GM23338 (cell line): Measurements from ENCODE around the gene DCAF11. TPM values are rescaled to one million over a fixed set of nuclear protein-coding genes. Genes with fewer than 3 reads are reported as not detected.
A peak's percentile ranks its signal among the peaks of the same experiment; 100 is the strongest.

Experiments used
- ATAC-seq: fragments of 200-7000 bp; cut with Tn5 transposase; 3 replicates; pipeline ENCODE4 v1.9.1; 2020
- DNase-seq: peaks from one replicate; pipeline ENCODE4 v3.0.0-alpha.2; 2015; ENCODE audit warnings: low spot score
- H2AFZ ChIP-seq: fragments of 200-600 bp; sonication (generic); 2 replicates; pipeline ENCODE4 v1.8.0; 2016; ENCODE audit warnings: antibody characterized with exemption, mild to moderate bottlenecking, moderate library complexity
- H3F3A ChIP-seq: fragments of 200-600 bp; sonication (generic); replicated peaks from 2 replicates; pipeline ENCODE4 v1.8.0; 2017; ENCODE audit warnings: antibody characterized with exemption, mixed run types, low read depth
- H3K27ac ChIP-seq: fragments of 200-600 bp; sonication (generic); 2 replicates; pipeline ENCODE4 v1.6.1; 2016; ENCODE audit warnings: low read depth
- H3K27me3 ChIP-seq: fragments of 200-600 bp; sonication (generic); 2 replicates; pipeline ENCODE4 v1.8.0; 2016; ENCODE audit warnings: mild to moderate bottlenecking, mixed run types, moderate library complexity; ENCODE audit not compliant: insufficient read depth
- H3K36me3 ChIP-seq: fragments of 200-600 bp; sonication (generic); 2 replicates; pipeline ENCODE4 v1.8.0; 2016; ENCODE audit warnings: mild to moderate bottlenecking; ENCODE audit not compliant: insufficient read depth
- H3K4me1 ChIP-seq: fragments of 200-600 bp; sonication (generic); 2 replicates; pipeline ENCODE4 v1.8.0; 2016; ENCODE audit warnings: mild to moderate bottlenecking, moderate library complexity; ENCODE audit not compliant: insufficient read depth
- H3K4me2 ChIP-seq: fragments of 200-600 bp; sonication (generic); 2 replicates; pipeline ENCODE4 v1.7.1; 2017; ENCODE audit warnings: mixed run types
- H3K4me3 ChIP-seq: fragments of 200-600 bp; sonication (generic); 2 replicates; pipeline ENCODE4 v1.6.1; 2016; ENCODE audit warnings: mixed run types
- H3K79me2 ChIP-seq: fragments of 200-600 bp; sonication (generic); replicated peaks from 2 replicates; pipeline ENCODE4 v1.8.0; 2017; ENCODE audit warnings: mild to moderate bottlenecking; ENCODE audit not compliant: insufficient read depth
- H3K9me2 ChIP-seq: fragments of 200-600 bp; sonication (generic); 2 replicates; pipeline ENCODE4 v1.8.0; 2017; ENCODE audit not compliant: insufficient read depth
- H4K20me1 ChIP-seq: fragments of 200-600 bp; sonication (generic); replicated peaks from 2 replicates; pipeline ENCODE4 v1.8.0; 2017; ENCODE audit warnings: mild to moderate bottlenecking; ENCODE audit not compliant: insufficient read depth
- H3K27ac Mint-ChIP-seq: 2 replicates; pipeline ENCODE4 v1.8.0; 2020; ENCODE audit warnings: inconsistent platforms, mild to moderate bottlenecking, moderate library complexity, mixed read lengths
- H3K27me3 Mint-ChIP-seq: 3 replicates; pipeline ENCODE4 v1.8.0; 2022; ENCODE audit warnings: low read depth, mild to moderate bottlenecking, moderate library complexity, mixed read lengths, inconsistent platforms; ENCODE audit not compliant: insufficient read depth, poor library complexity
- H3K36me3 Mint-ChIP-seq: 3 replicates; pipeline ENCODE4 v1.8.0; 2021; ENCODE audit warnings: low read depth, mild to moderate bottlenecking, inconsistent platforms, moderate library complexity, mixed read lengths
- H3K4me1 Mint-ChIP-seq: 3 replicates; pipeline ENCODE4 v1.8.0; 2020; ENCODE audit warnings: mild to moderate bottlenecking, inconsistent platforms, mixed read lengths
- H3K4me3 Mint-ChIP-seq: 3 replicates; pipeline ENCODE4 v1.8.0; 2021; ENCODE audit warnings: moderate library complexity, mild to moderate bottlenecking, inconsistent platforms, mixed read lengths
- H3K9me3 Mint-ChIP-seq: 3 replicates; pipeline ENCODE4 v1.8.0; 2020; ENCODE audit warnings: moderate library complexity, mild to moderate bottlenecking, inconsistent platforms, mixed read lengths
- CREB1 ChIP-seq: fragments of 250-450 bp; sonication (Bioruptor Pico); IDR thresholded peaks from 2 replicates; pipeline ENCODE4 v1.5.0; 2020; ENCODE audit warnings: low read depth, mild to moderate bottlenecking, moderate library complexity
- EZH2phosphoT487 ChIP-seq: fragments of 200-600 bp; sonication (generic); IDR thresholded peaks from one replicate; pipeline ENCODE4 v1.8.1; 2018; ENCODE audit warnings: antibody characterized with exemption; ENCODE audit not compliant: unreplicated experiment
- JUNB ChIP-seq: IDR thresholded peaks from one replicate; pipeline ENCODE4 v1.6.1; 2016; ENCODE audit warnings: antibody characterized with exemption; ENCODE audit not compliant: unreplicated experiment
- POLR2AphosphoS5 ChIP-seq: IDR thresholded peaks from 2 replicates; pipeline ENCODE4 v1.6.1; 2016; ENCODE audit warnings: antibody characterized with exemption, low read depth
- REST ChIP-seq: IDR thresholded peaks from one replicate; pipeline ENCODE4 v1.6.1; 2018; ENCODE audit warnings: antibody characterized with exemption; ENCODE audit not compliant: unreplicated experiment
- ZNF114 ChIP-seq: fragments of 250-450 bp; sonication (Bioruptor Pico); IDR thresholded peaks from 2 replicates; pipeline ENCODE4 v1.5.0; 2020; ENCODE audit warnings: mild to moderate bottlenecking, moderate library complexity
- polyA plus RNA-seq: library from polyadenylated mRNA; unstranded; fragments of >200 nt; fragmentation: Nextera tagmentation; extraction: Ambion mirVana; gene quantifications from 2 replicates; pipeline ENCODE4 v1.2.1, GENCODE V29; 2016
- total RNA-seq: library from RNA; depleted of rRNA; stranded (reverse); fragments of >200 nt; shearing (Covaris generic); gene quantifications from 2 replicates; pipeline ENCODE4 v1.2.3, GENCODE V29; 2014
- TF ChIP-seq, protein P1 (sequence below): fragments of 250-450 bp; sonication (Bioruptor Pico); IDR thresholded peaks from 2 replicates; pipeline ENCODE4 v1.5.0; 2020; ENCODE audit warnings: mild to moderate bottlenecking, moderate library complexity
- TF ChIP-seq, protein P2 (sequence below), 2 experiments: fragments of 200-600 bp in 1 of 2; sonication (generic) in 1 of 2; conservative IDR thresholded peaks; 2 replicates each; pipeline versions ENCODE4 v1.5.1 to v1.6.1; 2016 to 2017; ENCODE audit warnings: antibody characterized with exemption in 2 of 2, low read depth in 2 of 2, mild to moderate bottlenecking in 2 of 2, moderate library complexity in 1 of 2

Gene DCAF11
- total and polyA plus RNA-seq, 2 experiments from 2014 or later, result 18.6 to 93.2 TPM

GRCh38 chr14:24089890-24090289 is 24.7 kb upstream of the DCAF11 start (continued):
- TF ChIP-seq, protein P1, sequence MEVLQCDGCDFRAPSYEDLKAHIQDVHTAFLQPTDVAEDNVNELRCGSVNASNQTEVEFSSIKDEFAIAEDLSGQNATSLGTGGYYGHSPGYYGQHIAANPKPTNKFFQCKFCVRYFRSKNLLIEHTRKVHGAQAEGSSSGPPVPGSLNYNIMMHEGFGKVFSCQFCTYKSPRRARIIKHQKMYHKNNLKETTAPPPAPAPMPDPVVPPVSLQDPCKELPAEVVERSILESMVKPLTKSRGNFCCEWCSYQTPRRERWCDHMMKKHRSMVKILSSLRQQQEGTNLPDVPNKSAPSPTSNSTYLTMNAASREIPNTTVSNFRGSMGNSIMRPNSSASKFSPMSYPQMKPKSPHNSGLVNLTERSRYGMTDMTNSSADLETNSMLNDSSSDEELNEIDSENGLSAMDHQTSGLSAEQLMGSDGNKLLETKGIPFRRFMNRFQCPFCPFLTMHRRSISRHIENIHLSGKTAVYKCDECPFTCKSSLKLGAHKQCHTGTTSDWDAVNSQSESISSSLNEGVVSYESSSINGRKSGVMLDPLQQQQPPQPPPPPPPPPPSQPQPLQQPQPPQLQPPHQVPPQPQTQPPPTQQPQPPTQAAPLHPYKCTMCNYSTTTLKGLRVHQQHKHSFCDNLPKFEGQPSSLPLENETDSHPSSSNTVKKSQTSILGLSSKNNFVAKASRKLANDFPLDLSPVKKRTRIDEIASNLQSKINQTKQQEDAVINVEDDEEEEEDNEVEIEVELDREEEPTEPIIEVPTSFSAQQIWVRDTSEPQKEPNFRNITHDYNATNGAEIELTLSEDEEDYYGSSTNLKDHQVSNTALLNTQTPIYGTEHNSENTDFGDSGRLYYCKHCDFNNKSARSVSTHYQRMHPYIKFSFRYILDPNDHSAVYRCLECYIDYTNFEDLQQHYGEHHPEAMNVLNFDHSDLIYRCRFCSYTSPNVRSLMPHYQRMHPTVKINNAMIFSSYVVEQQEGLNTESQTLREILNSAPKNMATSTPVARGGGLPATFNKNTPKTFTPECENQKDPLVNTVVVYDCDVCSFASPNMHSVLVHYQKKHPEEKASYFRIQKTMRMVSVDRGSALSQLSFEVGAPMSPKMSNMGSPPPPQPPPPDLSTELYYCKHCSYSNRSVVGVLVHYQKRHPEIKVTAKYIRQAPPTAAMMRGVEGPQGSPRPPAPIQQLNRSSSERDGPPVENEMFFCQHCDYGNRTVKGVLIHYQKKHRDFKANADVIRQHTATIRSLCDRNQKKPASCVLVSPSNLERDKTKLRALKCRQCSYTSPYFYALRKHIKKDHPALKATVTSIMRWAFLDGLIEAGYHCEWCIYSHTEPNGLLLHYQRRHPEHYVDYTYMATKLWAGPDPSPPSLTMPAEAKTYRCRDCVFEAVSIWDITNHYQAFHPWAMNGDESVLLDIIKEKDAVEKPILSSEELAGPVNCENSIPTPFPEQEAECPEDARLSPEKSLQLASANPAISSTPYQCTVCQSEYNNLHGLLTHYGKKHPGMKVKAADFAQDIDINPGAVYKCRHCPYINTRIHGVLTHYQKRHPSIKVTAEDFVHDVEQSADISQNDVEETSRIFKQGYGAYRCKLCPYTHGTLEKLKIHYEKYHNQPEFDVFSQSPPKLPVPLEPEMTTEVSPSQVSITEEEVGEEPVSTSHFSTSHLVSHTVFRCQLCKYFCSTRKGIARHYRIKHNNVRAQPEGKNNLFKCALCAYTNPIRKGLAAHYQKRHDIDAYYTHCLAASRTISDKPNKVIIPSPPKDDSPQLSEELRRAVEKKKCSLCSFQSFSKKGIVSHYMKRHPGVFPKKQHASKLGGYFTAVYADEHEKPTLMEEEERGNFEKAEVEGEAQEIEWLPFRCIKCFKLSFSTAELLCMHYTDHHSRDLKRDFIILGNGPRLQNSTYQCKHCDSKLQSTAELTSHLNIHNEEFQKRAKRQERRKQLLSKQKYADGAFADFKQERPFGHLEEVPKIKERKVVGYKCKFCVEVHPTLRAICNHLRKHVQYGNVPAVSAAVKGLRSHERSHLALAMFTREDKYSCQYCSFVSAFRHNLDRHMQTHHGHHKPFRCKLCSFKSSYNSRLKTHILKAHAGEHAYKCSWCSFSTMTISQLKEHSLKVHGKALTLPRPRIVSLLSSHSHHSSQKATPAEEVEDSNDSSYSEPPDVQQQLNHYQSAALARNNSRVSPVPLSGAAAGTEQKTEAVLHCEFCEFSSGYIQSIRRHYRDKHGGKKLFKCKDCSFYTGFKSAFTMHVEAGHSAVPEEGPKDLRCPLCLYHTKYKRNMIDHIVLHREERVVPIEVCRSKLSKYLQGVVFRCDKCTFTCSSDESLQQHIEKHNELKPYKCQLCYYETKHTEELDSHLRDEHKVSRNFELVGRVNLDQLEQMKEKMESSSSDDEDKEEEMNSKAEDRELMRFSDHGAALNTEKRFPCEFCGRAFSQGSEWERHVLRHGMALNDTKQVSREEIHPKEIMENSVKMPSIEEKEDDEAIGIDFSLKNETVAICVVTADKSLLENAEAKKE, result no peak

DNA sequence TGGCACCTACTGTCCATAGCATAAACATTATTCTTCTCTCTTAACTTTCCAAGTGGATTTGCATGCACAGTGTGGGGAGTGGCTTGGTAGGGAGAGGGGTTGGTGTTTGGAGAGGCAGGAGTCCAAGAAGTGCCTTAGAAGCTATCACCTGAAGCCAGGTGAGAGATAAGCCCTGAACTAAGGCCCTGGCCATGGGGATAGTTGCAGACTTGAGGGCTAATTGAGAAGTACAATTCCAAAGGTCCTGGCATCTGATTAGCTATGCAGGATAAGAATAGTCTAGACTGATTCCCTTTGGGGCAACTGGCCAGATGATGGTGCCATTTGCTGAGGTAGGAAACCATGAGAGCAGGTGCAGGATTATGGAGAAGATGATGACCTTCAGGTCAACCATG is 22.5 kb upstream of the DCAF11 start:
- H3K9me2 ChIP-seq, result peaks cover 8% of the 10 kb centered on the region
- Mint-ChIP-seq H3K36me3 (peaks cover 31% of the 10 kb centered on the region), H3K27me3 (peaks cover 24% of the 10 kb centered on the region), H3K4me3 (no peak overlapping the region; the same call in 2 of the 3 replicates), H3K4me1 (peaks cover 38% of the 10 kb centered on the region), H3K9me3 (peaks cover 3% of the 10 kb centered on the region; the same call in 2 of the 3 replicates), H3K27ac (peak overlapping the region; percentile 100; the same call in 1 of the 2 replicates)
- no peaks in the 10 kb centered on the region for H3K27me3 ChIP-seq
- H2AFZ ChIP-seq, result no peak overlapping the region
- no peak overlapping the region for H3K27ac ChIP-seq
- DNase-seq, result no peak
- peaks cover 15% of the 10 kb centered on the region for H3F3A ChIP-seq
- no peaks in the 10 kb centered on the region for H3K36me3 ChIP-seq
- H3K4me1 ChIP-seq, result peaks cover 18% of the 10 kb centered on the region
- H3K4me2 ChIP-seq, result no peak overlapping the region
- H3K4me3 ChIP-seq, result no peak overlapping the region
- no peaks in the 10 kb centered on the region for H4K20me1 ChIP-seq
- no peak for TF ChIP-seq REST
- TF ChIP-seq CREB1 (CRISPR knock-in tag), result no peak
- TF ChIP-seq EZH2phosphoT487, result no peak
- no peak for TF ChIP-seq ZNF114 (CRISPR knock-in tag)
- TF ChIP-seq, protein P2, sequence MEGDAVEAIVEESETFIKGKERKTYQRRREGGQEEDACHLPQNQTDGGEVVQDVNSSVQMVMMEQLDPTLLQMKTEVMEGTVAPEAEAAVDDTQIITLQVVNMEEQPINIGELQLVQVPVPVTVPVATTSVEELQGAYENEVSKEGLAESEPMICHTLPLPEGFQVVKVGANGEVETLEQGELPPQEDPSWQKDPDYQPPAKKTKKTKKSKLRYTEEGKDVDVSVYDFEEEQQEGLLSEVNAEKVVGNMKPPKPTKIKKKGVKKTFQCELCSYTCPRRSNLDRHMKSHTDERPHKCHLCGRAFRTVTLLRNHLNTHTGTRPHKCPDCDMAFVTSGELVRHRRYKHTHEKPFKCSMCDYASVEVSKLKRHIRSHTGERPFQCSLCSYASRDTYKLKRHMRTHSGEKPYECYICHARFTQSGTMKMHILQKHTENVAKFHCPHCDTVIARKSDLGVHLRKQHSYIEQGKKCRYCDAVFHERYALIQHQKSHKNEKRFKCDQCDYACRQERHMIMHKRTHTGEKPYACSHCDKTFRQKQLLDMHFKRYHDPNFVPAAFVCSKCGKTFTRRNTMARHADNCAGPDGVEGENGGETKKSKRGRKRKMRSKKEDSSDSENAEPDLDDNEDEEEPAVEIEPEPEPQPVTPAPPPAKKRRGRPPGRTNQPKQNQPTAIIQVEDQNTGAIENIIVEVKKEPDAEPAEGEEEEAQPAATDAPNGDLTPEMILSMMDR (conservative IDR thresholded peaks at IDR 0.05; ENCODE audit: low read depth in 2 of 2), result no peak
- TF ChIP-seq JUNB, result no peak
- TF ChIP-seq POLR2AphosphoS5, result no peak
- ATAC-seq, result no peak
- peaks cover 22% of the 10 kb centered on the region for H3K79me2 ChIP-seq
